Activated T-helper 1 cell treated with anti-CD3 and anti-CD28 coated beads, Interleukin-12 subunit alpha, Interleukin-12 subunit beta, Interleukin-2, Interleukin-4 antibody, amounts not matched to agents 30 ng/mL and 10 ng/mL and 1 ng/mL, durations not matched to agents 14 hours and 24 hours and 36 hours (primary cell): ENCODE data around the gene IBTK. TPM values are rescaled to one million over a fixed set of nuclear protein-coding genes. Genes with fewer than 3 reads are reported as not detected.
"Not testable (repeated sequence)": the region's sequence is repeated elsewhere in the genome, so short reads cannot be mapped to it uniquely, and the experiment has no call there.

Source experiments
- DNase-seq: peaks from one replicate; pipeline ENCODE4 v3.0.0; 2021; ENCODE audit warnings: low spot score
- H3K27ac Mint-ChIP-seq: one replicate; pipeline ENCODE4 v1.8.0; 2021; ENCODE audit warnings: mild to moderate bottlenecking, mixed read lengths
- H3K27me3 Mint-ChIP-seq: one replicate; pipeline ENCODE4 v1.8.0; 2022; ENCODE audit warnings: mild to moderate bottlenecking, moderate library complexity, mixed read lengths; ENCODE audit not compliant: insufficient read depth
- H3K36me3 Mint-ChIP-seq: one replicate; pipeline ENCODE4 v1.8.0; 2021; ENCODE audit warnings: low read depth, mixed read lengths
- H3K4me1 Mint-ChIP-seq: one replicate; pipeline ENCODE4 v1.8.0; 2021; ENCODE audit warnings: low read depth, mixed read lengths
- H3K4me3 Mint-ChIP-seq: one replicate; pipeline ENCODE4 v1.8.0; 2021; ENCODE audit warnings: mild to moderate bottlenecking, moderate library complexity, mixed read lengths
- H3K9me3 Mint-ChIP-seq: one replicate; pipeline ENCODE4 v1.8.0; 2021; ENCODE audit warnings: mixed read lengths
- intact Hi-C: fragments of 100-400 bp; cut with micrococcal nuclease; formaldehyde crosslinking; loops from one replicate; pipeline ENCODE4 v1.15.1; 2024
- total RNA-seq: library from RNA; stranded (reverse); gene quantifications from 2 replicates; pipeline ENCODE4 v1.2.3, GENCODE V29; 2022

The IBTK gene
- total RNA-seq, 1 donor from 2014 or later = 36.1 TPM

DNA sequence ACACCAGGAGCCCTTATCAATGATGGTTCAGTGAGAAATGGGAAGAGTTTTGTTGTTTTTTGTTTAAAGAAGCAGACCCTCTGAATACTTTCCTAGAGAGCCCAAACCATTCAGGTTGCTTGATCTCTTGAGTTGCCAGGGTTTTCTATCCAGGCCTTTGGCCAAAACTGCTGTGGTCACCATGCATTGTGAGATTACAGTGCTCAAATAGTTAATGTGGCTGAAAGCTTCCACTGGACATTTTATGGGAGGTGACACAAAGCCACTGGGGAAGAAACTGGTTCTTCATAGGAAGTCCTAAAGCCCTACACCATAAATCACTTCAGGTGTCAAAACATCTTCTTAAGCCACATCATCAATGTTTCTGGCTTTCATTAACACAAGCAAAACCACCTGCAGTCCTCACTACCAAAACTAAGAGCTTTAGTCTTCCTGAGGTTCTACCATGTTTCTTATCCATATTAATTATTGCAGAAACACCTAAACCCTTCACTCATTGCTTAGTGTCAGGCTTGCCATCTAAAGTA is 101.6 kb downstream of the IBTK start:
- Mint-ChIP-seq H3K4me1 (no peaks in the 10 kb centered on the region), H3K4me3 (no peak overlapping the region), H3K36me3 (no peaks in the 10 kb centered on the region), H3K27me3 (no peaks in the 10 kb centered on the region), H3K27ac (no peak overlapping the region), H3K9me3 (no peaks in the 10 kb centered on the region)
- DNase-seq = no peak
- intact Hi-C loops = no loop called here

- H3K9me3 Mint-ChIP-seq = no peaks in the 10 kb centered on the region
- no peak overlapping the region for H3K27ac Mint-ChIP-seq
- no peak overlapping the region for H3K4me3 Mint-ChIP-seq
- H3K27me3 Mint-ChIP-seq = no peaks in the 10 kb centered on the region
- DNase-seq = no peak
- H3K36me3 Mint-ChIP-seq = no peaks in the 10 kb centered on the region
- intact Hi-C loops = no loop called here
- no peaks in the 10 kb centered on the region for H3K4me1 Mint-ChIP-seq
Measured at GRCh38 chr6:82144852-82145340, 102.6 kb downstream of the IBTK start.

DNA sequence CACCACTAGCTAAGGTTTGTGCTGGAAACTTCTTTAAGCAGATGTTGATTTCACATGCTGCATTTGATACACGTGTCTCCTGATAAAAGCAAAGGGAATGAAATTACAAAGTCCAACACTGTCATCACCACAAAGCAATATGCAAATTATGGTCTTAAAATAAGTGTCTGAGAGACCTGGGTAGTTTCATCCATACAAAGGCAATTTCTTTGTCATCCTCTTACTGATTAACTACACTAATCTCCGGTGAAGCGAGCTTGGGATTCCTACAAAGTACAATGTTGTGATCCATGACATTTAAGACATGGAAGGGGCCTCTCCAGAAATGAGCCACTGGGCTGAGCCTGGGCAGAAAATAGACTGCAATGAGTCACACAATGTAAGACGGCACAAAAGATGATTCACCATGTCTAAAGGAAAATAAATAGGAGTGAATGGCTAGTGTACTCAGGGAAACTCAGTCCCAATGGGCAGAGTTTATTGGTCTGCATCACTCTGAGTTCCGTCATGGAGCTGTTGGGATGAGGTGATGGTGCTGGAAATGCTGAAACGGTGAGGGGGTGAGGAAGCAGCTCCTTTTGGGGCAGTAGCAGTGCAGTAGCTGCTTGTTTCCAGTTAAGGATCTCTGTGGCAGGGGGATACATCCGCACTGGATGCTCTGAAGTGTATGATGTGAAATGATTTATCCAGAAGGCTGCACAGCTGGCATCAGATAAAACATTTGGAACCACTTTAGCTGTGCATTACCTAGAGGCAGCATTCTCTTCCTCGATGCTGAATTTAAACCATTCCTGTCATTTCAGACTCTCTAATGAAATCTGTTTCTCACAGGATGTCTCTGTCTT is 103.3 kb downstream of the IBTK start:
- DNase-seq = no peak
- no peaks in the 10 kb centered on the region for H3K4me1 Mint-ChIP-seq
- intact Hi-C loops = no loop called here
- no peaks in the 10 kb centered on the region for H3K9me3 Mint-ChIP-seq
- peaks cover 1% of the 10 kb centered on the region for H3K27me3 Mint-ChIP-seq
- H3K27ac Mint-ChIP-seq = no peak overlapping the region
- H3K36me3 Mint-ChIP-seq = no peaks in the 10 kb centered on the region
- no peak overlapping the region for H3K4me3 Mint-ChIP-seq

DNA sequence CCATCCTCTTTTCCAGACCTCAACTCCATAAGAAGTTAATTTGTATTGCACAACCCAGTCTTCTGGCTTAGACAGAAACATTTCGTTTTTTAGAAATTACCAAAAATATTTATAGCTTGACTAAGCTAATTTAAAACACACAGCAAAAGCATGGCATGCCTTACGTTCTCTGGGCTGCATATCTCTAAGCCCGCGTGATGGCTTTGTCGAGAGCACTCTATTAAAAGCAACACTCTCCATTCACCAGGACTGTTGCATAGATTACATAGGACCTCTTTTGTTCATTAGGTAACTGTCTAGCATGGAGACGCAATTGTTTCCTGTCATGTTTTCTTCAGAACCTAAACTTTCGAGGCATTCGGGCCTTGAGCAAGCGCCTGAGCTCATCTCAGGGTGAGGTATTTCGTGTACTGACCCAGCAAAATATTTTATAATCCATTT is 104.5 kb downstream of the IBTK start:
- intact Hi-C loops = no loop called here

DNA sequence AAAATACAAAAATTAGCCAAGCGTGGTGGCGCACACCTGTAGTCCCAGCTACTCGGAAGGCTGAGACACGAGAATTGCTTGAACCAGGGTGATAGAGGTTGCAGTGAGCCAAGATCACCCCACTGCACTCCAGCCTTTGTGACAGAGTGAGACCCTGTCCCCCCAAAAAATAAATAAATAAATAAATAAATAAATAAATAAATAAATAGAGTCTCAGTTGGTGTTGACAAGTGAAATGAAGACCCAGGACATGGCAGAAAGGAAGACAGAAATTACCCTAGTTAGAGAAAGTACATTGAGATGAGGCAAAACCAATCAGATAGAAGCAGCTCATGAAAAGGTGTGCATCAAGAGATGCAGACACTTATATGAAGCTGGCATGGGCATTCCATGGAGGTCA is 105.0 kb downstream of the IBTK start:
- DNase-seq = no peak
- intact Hi-C loops = no loop called here
- Mint-ChIP-seq H3K4me3 (no peak overlapping the region), H3K27ac (no peak overlapping the region), H3K9me3 (no peaks in the 10 kb centered on the region), H3K27me3 (peaks cover 2% of the 10 kb centered on the region), H3K4me1 (no peaks in the 10 kb centered on the region), H3K36me3 (no peaks in the 10 kb centered on the region)

More for the DNA sequence above, 104.5 kb downstream of the IBTK start:
- no peaks in the 10 kb centered on the region for H3K4me1 Mint-ChIP-seq
- no peak overlapping the region for H3K27ac Mint-ChIP-seq
- no peak overlapping the region for H3K4me3 Mint-ChIP-seq
- H3K9me3 Mint-ChIP-seq = no peaks in the 10 kb centered on the region
- DNase-seq = no peak
- H3K36me3 Mint-ChIP-seq = no peaks in the 10 kb centered on the region
- peaks cover 2% of the 10 kb centered on the region for H3K27me3 Mint-ChIP-seq

DNA sequence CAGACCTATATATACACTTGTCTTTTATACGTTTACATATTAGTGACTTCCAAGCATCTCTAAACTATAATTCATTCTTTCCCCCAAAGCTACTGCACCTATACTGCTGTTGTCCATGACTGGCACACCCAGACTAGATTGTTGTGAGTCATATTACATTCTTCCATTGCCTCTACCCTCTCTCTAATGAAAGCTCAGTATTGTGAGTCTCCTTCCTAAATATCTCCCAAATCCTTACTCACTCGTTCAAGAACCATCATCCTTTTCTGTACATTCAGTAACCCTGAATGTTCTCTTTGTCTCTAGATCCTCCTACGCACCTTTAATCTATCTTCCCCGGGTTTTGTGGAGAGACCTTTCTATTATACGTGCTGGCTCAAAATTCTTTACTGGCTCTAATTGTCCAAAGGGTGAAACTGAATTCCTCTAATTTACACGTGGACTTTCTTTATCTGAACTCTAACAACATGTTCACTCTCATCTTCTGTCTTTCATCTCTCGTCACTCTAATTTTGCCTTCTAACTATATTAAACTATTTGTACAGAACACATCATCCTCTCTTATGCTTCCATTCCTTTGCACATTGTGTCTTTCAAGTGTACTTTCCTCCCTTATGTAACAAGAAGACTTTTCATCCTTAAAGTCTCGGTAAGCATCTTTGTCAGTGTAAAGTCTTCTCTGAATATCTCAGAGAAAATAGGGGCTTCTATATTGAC is 109.3 kb downstream of the IBTK start:
- H3K4me3 Mint-ChIP-seq = no peak overlapping the region
- H3K27me3 Mint-ChIP-seq = peaks cover 2% of the 10 kb centered on the region
- no peak for DNase-seq
- no peaks in the 10 kb centered on the region for H3K9me3 Mint-ChIP-seq
- intact Hi-C loops = no loop called here
- H3K36me3 Mint-ChIP-seq = no peaks in the 10 kb centered on the region
- no peaks in the 10 kb centered on the region for H3K4me1 Mint-ChIP-seq
- H3K27ac Mint-ChIP-seq = no peak overlapping the region

DNA sequence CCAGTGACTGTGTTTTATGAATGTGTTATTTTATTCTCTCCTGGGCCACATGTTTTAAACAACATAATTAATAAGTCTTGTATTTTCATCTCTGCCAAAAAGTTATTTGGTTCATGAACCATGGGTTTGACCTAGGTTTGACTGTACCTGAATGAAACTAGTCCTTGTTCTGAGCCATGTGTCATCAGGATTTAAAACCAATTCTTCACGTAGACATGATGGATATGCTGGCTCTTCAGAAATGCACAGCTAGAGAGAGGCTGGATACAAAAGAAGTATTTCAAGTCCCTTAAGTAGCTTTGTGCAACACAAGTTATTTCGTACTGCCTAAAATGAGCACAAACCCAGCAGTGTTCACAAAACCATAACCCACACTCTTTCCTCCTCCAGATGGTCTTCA is 116.1 kb downstream of the IBTK start:
- Mint-ChIP-seq H3K9me3 (peaks cover 4% of the 10 kb centered on the region), H3K27ac (no peak overlapping the region), H3K36me3 (no peaks in the 10 kb centered on the region), H3K4me3 (no peak overlapping the region), H3K4me1 (no peaks in the 10 kb centered on the region), H3K27me3 (no peaks in the 10 kb centered on the region)
- intact Hi-C loops = no loop called here
- DNase-seq = no peak

DNA sequence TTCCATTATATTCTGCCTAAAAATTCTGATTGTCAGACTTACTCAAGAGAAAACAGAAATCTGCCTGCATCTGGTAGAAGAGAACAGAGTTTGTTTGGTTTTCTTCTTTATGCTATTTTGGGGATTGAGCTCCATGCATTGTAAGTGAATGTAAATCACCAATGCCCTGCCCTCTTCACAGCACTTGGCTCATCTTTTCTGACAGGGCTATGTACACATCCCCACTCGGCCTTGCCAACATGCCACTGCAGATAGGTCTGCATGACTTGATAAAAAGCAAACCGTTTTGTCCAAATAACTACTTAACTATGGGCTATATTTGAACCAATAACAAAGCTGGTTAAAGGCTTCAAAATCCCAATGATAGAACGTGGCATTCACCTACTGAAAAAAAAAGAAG is 117.7 kb downstream of the IBTK start:
- H3K9me3 Mint-ChIP-seq = peaks cover 4% of the 10 kb centered on the region
- no peaks in the 10 kb centered on the region for H3K4me1 Mint-ChIP-seq

GRCh38 chr6:82128973-82129372 is 118.6 kb downstream of the IBTK start:
- H3K27ac Mint-ChIP-seq, H3K4me1 Mint-ChIP-seq, H3K36me3 Mint-ChIP-seq, DNase-seq, H3K9me3 Mint-ChIP-seq, H3K27me3 Mint-ChIP-seq, intact Hi-C loops, H3K4me3 Mint-ChIP-seq: not testable (repeated sequence)

More for the DNA sequence above, 117.7 kb downstream of the IBTK start:
- Mint-ChIP-seq H3K36me3 (no peaks in the 10 kb centered on the region), H3K4me3 (no peak overlapping the region), H3K27me3 (no peaks in the 10 kb centered on the region), H3K27ac (no peak overlapping the region)
- intact Hi-C loops = no loop called here
- no peak for DNase-seq

DNA sequence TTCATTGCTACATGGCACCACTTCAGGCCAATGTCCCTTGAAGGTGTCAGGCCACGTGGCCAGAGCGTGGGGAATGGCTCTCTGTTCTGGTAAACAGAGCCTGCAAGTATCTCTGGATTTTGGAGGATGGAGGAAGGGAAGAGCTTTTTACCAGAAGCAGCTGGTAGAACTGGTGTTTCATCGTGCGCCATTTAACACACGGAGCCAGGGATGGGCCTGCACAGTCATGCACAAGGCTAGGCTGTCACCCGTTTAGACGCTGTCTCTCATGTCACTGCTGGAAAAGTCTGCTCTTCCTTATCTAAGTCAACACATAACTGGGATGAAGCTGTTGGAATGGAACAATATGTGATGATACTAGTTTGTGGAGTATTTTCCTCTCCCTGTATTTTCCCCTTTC is 123.9 kb downstream of the IBTK start:
- Mint-ChIP-seq H3K36me3 (no peaks in the 10 kb centered on the region), H3K9me3 (peaks cover 4% of the 10 kb centered on the region), H3K27me3 (no peaks in the 10 kb centered on the region), H3K27ac (no peak overlapping the region), H3K4me3 (no peak overlapping the region), H3K4me1 (no peaks in the 10 kb centered on the region)
- intact Hi-C loops = no loop called here
- no peak for DNase-seq

Other genes starting within 250 kb of the IBTK start
- not detected in 2 replicates for gene TPBG, start 116.1 kb upstream of the IBTK start, total RNA-seq